Lung (tissue), 12 donors: ENCODE measurements around the gene SHFL. TPM values are rescaled to one million over a fixed set of nuclear protein-coding genes. Genes with fewer than 3 reads are reported as not detected.

Experiments used
- ATAC-seq: fragments of 200-7000 bp; cut with Tn5 transposase; one replicate; pipeline ENCODE4 v1.9.1; 2020; ENCODE audit warnings: moderate number of reproducible peaks; ENCODE audit not compliant: insufficient read depth, low FRiP score
- DNase-seq, 3 donors: peaks; one replicate each; pipeline ENCODE4 v3.0.0-alpha.2; 2013 to 2017
- H3K27ac ChIP-seq, 2 donors: one replicate each; pipeline ENCODE4 v1.5.1; 2013; ENCODE audit warnings: mild to moderate bottlenecking in 2 of 2, moderate library complexity in 2 of 2, control low read depth in 1 of 2, inconsistent platforms in 1 of 2, low read depth in 1 of 2, low read length in 1 of 2
- H3K27me3 ChIP-seq, 3 donors: one replicate each; pipeline ENCODE4 v1.5.1; 2013; ENCODE audit warnings: low read length in 2 of 3; ENCODE audit not compliant: control insufficient read depth in 3 of 3, insufficient read depth in 3 of 3
- H3K36me3 ChIP-seq, 4 donors: one replicate each; pipeline ENCODE4 v1.5.1; 2013; ENCODE audit warnings: low read length in 4 of 4, mild to moderate bottlenecking in 1 of 4, moderate library complexity in 1 of 4; ENCODE audit not compliant: control insufficient read depth in 4 of 4, insufficient read depth in 4 of 4
- H3K4me1 ChIP-seq, 5 donors: one replicate each; pipeline ENCODE4 v1.5.1; 2013; ENCODE audit warnings: low read length in 5 of 5, mild to moderate bottlenecking in 2 of 5, moderate library complexity in 1 of 5; ENCODE audit not compliant: control insufficient read depth in 5 of 5, insufficient read depth in 5 of 5
- H3K4me3 ChIP-seq: one replicate; pipeline ENCODE4 v1.5.1; 2013; ENCODE audit warnings: mild to moderate bottlenecking, control low read depth, moderate library complexity
- H3K9ac ChIP-seq, 2 donors: one replicate each; pipeline ENCODE4 v1.5.1; 2013; ENCODE audit warnings: low read length in 2 of 2, control low read depth in 1 of 2; ENCODE audit not compliant: insufficient read depth in 1 of 2
- H3K9me3 ChIP-seq, 4 donors: one replicate each; pipeline ENCODE4 v1.5.1; 2013; ENCODE audit warnings: low read length in 3 of 4, mild to moderate bottlenecking in 1 of 4, moderate library complexity in 1 of 4; ENCODE audit not compliant: control insufficient read depth in 4 of 4, insufficient read depth in 3 of 4
- WGBS, 2 donors: extraction: QIAGEN DNeasy Blood & Tissue Kit; methylation state at CpG; one replicate each; pipeline ENCODE4 v1.1.7; 2013; 5-methylcytosine and 5-hydroxymethylcytosine counted together
- polyA plus RNA-seq, 2 donors: library from polyadenylated mRNA; stranded (reverse); fragments of 200-250 nt; gene quantifications; one replicate each; pipeline ENCODE4 v1.2.1, GENCODE V29; 2013
- total RNA-seq, 2 donors: library from RNA; depleted of rRNA in 1 of 2; stranded (reverse); fragments of >200 nt in 1 of 2; gene quantifications; one replicate each; pipeline ENCODE4 v1.2.1, GENCODE V29; 2014 to 2021
- TF ChIP-seq, protein P1 (sequence below): IDR thresholded peaks from 2 replicates; pipeline ENCODE4 v1.5.1; 2012; ENCODE audit warnings: mild to moderate bottlenecking; ENCODE audit errors: control extremely low read depth, extremely low read depth
- donor health status: control.
- donor health status: control.
- donor health status: Bipolar disorder and iron deficiency.
- donor health status: healthy.
- donor health status: DM: yes; HTN: yes; CAD: no.

SHFL gene
- total and polyA plus RNA-seq, 4 donors, result 21.2 to 43.5 (median 33.3) TPM

DNA sequence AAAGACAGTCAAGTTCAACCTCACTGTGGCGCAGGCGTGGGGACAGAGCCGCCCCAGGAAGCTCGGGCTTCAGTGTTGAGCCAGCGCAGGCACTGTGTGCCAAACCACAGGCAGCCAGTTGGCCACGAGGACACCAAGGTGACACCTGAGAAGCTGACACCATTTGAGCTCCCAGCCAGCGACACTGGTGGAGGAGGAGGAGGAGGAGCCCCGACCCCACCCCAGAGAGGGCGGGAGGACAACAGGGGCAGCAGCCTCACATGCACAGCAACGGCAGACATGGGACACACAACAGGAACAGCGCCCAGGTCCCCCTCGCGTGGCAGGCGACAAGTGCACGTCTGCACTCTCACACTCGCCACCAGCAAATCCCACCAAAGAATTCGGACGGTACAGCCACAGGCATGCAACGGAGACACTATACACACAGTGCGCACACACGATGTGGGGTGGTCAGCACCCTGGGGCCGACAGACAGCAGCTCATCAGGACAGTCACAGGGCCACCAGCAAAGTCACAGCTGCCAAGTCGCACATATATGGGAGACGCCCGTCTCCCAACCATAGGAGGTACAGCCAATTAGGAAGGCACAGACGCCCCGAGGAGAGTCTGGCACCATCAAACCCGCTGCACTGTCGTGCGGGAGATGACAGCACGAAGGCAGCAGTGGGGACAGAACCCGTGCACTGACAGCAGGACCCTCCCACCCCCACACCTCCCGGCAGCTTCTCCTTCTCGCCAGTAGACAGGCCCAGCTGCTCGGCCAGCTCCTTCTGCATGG lies 30.2 kb downstream of the SHFL start:
- ATAC-seq (no peak), DNase-seq (no peak)
- no peaks in the 10 kb centered on the region for H3K27me3 ChIP-seq
- no peak overlapping the region for H3K9ac ChIP-seq
- no peak overlapping the region for H3K27ac ChIP-seq
- H3K36me3 ChIP-seq, result peaks cover 1 to 45% (median 13%) of the 10 kb centered on the region in 4 donors
- no peak overlapping the region for H3K4me3 ChIP-seq
- H3K9me3 ChIP-seq, result no peaks in the 10 kb centered on the region
- TF ChIP-seq, protein P1, sequence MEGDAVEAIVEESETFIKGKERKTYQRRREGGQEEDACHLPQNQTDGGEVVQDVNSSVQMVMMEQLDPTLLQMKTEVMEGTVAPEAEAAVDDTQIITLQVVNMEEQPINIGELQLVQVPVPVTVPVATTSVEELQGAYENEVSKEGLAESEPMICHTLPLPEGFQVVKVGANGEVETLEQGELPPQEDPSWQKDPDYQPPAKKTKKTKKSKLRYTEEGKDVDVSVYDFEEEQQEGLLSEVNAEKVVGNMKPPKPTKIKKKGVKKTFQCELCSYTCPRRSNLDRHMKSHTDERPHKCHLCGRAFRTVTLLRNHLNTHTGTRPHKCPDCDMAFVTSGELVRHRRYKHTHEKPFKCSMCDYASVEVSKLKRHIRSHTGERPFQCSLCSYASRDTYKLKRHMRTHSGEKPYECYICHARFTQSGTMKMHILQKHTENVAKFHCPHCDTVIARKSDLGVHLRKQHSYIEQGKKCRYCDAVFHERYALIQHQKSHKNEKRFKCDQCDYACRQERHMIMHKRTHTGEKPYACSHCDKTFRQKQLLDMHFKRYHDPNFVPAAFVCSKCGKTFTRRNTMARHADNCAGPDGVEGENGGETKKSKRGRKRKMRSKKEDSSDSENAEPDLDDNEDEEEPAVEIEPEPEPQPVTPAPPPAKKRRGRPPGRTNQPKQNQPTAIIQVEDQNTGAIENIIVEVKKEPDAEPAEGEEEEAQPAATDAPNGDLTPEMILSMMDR, result no peak
- whole genome bisulfite sequencing, 2 donors, result 88 to 90% methylated on average over 35 of the region's 35 CpGs
- H3K4me1 ChIP-seq, result peaks cover 0 to 13% (median 5%) of the 10 kb centered on the region in 5 donors

GRCh38 chr19:10116866-10117616 lies 30.9 kb downstream of the SHFL start:
- 89 to 90% methylated on average over 21 of the region's 21 CpGs for WGBS, 2 donors
- H3K4me1 ChIP-seq, result peaks cover 3 to 13% (median 5%) of the 10 kb centered on the region in 5 donors

GRCh38 chr19:10118960-10119359 lies 32.8 kb downstream of the SHFL start:
- DNase-seq (no peak), ATAC-seq (no peak)
- Histone ChIP-seq H3K36me3 (peaks cover 0 to 37% (median 13%) of the 10 kb centered on the region in 4 donors), H3K4me1 (peaks cover 3 to 9% (median 5%) of the 10 kb centered on the region in 5 donors), H3K27ac (peak overlapping the region in 1 of 2 donors; percentile 85), H3K4me3 (peak overlapping the region; percentile 89), H3K9ac (peak overlapping the region; percentile 79 to 81), H3K9me3 (no peaks in the 10 kb centered on the region), H3K27me3 (no peaks in the 10 kb centered on the region)
- TF ChIP-seq, protein P1, result no peak
- 41 to 51% methylated on average over 12 of the region's 12 CpGs for WGBS, 2 donors

More at GRCh38 chr19:10116866-10117616, 30.9 kb downstream of the SHFL start:
- no peak overlapping the region for H3K27ac ChIP-seq
- H3K9ac ChIP-seq, result no peak overlapping the region
- no peaks in the 10 kb centered on the region for H3K27me3 ChIP-seq
- DNase-seq (no peak), ATAC-seq (no peak)
- H3K36me3 ChIP-seq, result peaks cover 0 to 43% (median 13%) of the 10 kb centered on the region in 4 donors
- TF ChIP-seq, protein P1, result no peak
- H3K4me3 ChIP-seq, result no peak overlapping the region
- H3K9me3 ChIP-seq, result no peaks in the 10 kb centered on the region
